Measurements from ENCODE around the gene STAT5B. TPM values are rescaled to one million over a fixed set of nuclear protein-coding genes. Genes with fewer than 3 reads are reported as not detected.
A peak's percentile ranks its signal among the peaks of the same experiment; 100 is the strongest.
"Not testable (repeated sequence)": the region's sequence is repeated elsewhere in the genome, so short reads cannot be mapped to it uniquely, and the experiment has no call there.

The STAT5B gene
- polyA plus RNA-seq, 1 experiment: 34.0 TPM

DNA sequence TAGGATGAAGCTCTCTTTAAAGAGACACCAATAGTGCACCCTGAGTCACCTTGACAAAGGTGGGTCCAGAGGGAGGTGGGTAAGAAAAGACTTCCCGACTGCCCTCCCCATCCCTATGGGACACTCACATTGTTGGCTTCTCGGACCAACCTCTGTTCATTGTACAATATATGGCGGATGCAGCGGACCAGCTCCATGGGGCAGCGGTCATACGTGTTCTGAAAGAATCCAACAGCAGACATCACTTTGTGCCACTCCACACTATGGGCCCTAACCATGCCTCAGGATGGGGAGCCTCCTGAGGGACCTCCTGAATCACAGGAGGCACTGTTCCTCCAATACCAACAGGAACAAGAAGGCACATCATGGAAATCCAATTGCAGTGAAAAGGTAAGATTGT lies 51.5 kb downstream of the STAT5B start:
- POLR2A ChIA-PET: interaction anchor here (0.6 kb wide), 1 partner anchor 97 kb away, joined by 4 read pairs; no protein-coding TSS in a partner anchor

DNA sequence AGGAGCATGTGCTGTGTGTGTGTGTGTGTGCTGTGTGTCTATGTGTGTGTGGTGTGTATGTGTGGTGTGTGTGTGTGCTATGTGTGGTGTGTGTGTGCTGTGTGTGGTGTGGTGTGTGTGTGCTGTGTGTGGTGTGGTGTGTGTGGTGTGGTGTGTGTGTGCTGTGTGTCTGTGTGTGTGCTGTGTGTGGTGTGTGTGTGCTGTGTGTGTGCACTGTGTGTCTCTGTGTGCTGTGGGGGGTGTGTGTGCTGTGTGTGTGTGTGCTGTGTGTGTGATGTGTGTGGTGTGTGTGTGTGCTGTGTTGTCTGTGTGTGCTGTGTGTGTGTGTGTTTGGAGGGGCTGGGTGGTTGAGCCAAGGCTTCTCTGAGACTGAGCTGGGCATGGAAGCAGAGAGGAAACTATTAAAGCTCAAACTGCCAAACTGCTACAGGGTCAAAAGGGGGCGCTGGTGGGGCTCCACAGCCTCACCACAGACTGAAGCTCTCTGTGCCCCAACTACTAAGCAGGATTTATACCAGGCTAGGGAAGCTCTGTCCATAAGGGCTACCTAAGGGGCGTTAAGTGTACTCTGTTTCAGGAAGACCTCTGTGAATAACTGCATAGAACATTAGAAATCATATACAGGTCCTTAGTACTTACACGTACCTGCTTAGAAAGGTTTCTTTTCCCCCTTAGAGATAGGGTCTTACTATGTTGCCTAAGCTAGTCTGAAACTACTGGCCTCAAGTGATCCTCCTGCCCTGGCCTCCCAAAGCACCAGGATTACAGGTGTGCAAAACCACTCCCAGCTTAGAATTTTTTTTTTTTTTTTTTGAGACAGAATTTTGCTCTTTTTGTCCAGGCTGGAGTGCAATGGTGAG lies 54.1 kb downstream of the STAT5B start:
- ChIA-PET CTCF (interaction anchor here (0.5 to 2.9 kb wide), 47 partner anchors 8 to 713 kb away, joined by 3 to 24 read pairs (median 4); partner anchors contain the start of gene CAVIN1), POLR2A (interaction anchor here (0.6 to 1.7 kb wide), 4 partner anchors 11 to 314 kb away, joined by 4 to 8 read pairs (median 4); partner anchors contain the start of genes NAGLU and STAT5B)
- TF ChIP-seq CTCF (IDR thresholded peaks at IDR 0.05; ENCODE audit: low read depth, low read length): peak; percentile 80
- H3K9me3 ChIP-seq (ENCODE audit: control insufficient read depth, insufficient read depth, low read length): no peaks in the 10 kb centered on the region
- no peak overlapping the region for H3K4me3 ChIP-seq (ENCODE audit: low read depth, low read length)
- DNase-seq (ENCODE audit: low read depth, low spot score): peak; percentile 13
- H3K27me3 ChIP-seq (ENCODE audit: control insufficient read depth, insufficient read depth, low read length): no peaks in the 10 kb centered on the region
- no peak overlapping the region for H3K27ac ChIP-seq (ENCODE audit: low read depth, low read length)

More for the DNA sequence above, 51.5 kb downstream of the STAT5B start:
- no peak for TF ChIP-seq CTCF (IDR thresholded peaks at IDR 0.05; ENCODE audit: low read depth, low read length)
- Histone ChIP-seq H3K4me3 (ENCODE audit: low read depth, low read length) (no peak overlapping the region), H3K9me3 (ENCODE audit: control insufficient read depth, insufficient read depth, low read length) (no peaks in the 10 kb centered on the region), H3K27ac (ENCODE audit: low read depth, low read length) (no peak overlapping the region), H3K27me3 (ENCODE audit: control insufficient read depth, insufficient read depth, low read length) (no peaks in the 10 kb centered on the region)
- DNase-seq (ENCODE audit: low read depth, low spot score): no peak
- CTCF ChIA-PET: interaction anchor here (0.6 to 2.9 kb wide), 2 partner anchors 28 to 514 kb away, joined by 3 to 14 read pairs; no protein-coding TSS in a partner anchor

DNA sequence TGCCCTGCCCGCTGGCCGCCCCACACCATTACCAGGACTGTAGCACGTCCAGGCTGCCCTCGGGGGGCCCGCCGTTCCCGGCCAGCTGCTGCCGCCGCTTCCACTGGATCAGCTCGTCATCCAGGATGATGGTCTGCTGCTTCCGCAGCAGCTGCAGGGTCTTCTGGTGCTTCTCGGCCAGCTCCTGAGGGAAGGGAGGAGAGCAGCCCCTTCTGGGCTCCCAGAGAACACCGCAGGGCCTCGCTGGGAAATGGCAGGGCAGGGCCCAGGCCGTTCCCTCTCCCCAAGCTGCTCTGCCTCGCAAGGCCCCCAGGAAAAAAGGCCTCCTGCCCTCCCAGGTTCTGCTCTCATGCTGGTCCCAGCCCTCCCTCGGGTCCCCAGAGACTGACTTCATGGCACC lies 56.9 kb downstream of the STAT5B start:
- POLR2A ChIA-PET; DNase-seq (ENCODE audit: low read depth, low spot score); H3K27ac ChIP-seq (ENCODE audit: low read depth, low read length); H3K4me3 ChIP-seq (ENCODE audit: low read depth, low read length); H3K9me3 ChIP-seq (ENCODE audit: control insufficient read depth, insufficient read depth, low read length); CTCF ChIA-PET; H3K27me3 ChIP-seq (ENCODE audit: control insufficient read depth, insufficient read depth, low read length): not testable (repeated sequence)

- no peaks in the 10 kb centered on the region for H3K27me3 ChIP-seq (ENCODE audit: control insufficient read depth, insufficient read depth, low read length)
- no peak overlapping the region for H3K27ac ChIP-seq (ENCODE audit: low read depth, low read length)
- H3K9me3 ChIP-seq (ENCODE audit: control insufficient read depth, insufficient read depth, low read length): no peaks in the 10 kb centered on the region
- DNase-seq (ENCODE audit: low read depth, low spot score): no peak
- no peak overlapping the region for H3K4me3 ChIP-seq (ENCODE audit: low read depth, low read length)
- CTCF ChIA-PET: interaction anchor here (1.5 kb wide), 1 partner anchor 8 kb away, joined by 18 read pairs; no protein-coding TSS in a partner anchor
- POLR2A ChIA-PET: no interaction called here
- TF ChIP-seq CTCF (IDR thresholded peaks at IDR 0.05; ENCODE audit: low read depth, low read length): no peak
These were observed 62.0 kb downstream of the STAT5B start for GRCh38 chr17:42214156-42214555.

DNA sequence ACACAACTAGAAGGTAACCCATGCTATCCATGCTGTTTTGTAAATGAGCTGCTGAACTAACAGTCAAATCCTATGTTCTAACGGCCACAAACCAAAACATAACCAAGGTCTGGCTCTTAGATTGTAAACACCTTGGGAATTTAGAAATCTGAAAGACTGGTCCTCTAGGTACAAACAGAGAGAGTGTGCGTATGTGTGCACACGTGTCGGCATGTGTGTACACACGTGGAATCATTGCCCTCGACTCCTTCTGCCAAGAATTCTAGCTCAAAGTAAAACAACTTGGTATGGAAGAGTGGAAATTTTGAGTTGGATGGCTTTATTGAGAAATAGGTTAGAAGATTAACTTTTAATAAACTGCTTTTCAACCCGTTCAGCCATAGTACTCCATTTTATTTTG lies 63.8 kb downstream of the STAT5B start:
- Histone ChIP-seq H3K4me3 (ENCODE audit: low read depth, low read length) (no peak overlapping the region), H3K27me3 (ENCODE audit: control insufficient read depth, insufficient read depth, low read length) (no peaks in the 10 kb centered on the region), H3K9me3 (ENCODE audit: control insufficient read depth, insufficient read depth, low read length) (no peaks in the 10 kb centered on the region), H3K27ac (ENCODE audit: low read depth, low read length) (no peak overlapping the region)
- DNase-seq (ENCODE audit: low read depth, low spot score): no peak
- CTCF ChIA-PET: interaction anchor here (1.6 kb wide), 1 partner anchor 10 kb away, joined by 9 read pairs; no protein-coding TSS in a partner anchor
- TF ChIP-seq CTCF (IDR thresholded peaks at IDR 0.05; ENCODE audit: low read depth, low read length): no peak
- POLR2A ChIA-PET: no interaction called here

DNA sequence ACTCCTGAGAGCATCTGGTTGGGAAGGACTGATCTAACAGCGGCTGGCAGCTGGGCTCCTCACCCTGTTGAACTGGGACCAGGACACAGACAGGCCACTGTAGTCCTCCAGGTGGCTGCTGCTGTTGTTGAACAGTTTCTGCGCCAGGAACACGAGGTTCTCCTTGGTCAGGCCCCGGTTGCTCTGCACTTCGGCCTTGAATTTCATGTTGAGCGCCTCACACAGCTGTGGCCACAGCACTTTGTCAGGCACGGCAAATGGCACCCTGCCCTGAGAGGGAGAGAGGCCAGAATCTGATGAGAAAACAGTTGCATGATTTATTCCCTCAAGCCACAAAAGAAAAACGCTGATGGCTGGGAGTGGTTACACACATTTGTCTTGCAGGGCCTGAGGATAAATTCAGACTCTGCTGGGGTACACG lies 64.3 kb downstream of the STAT5B start:
- CTCF ChIA-PET: interaction anchor here (1.6 kb wide), 1 partner anchor 10 kb away, joined by 9 read pairs; no protein-coding TSS in a partner anchor
- POLR2A ChIA-PET; DNase-seq (ENCODE audit: low read depth, low spot score); H3K27me3 ChIP-seq (ENCODE audit: control insufficient read depth, insufficient read depth, low read length); H3K4me3 ChIP-seq (ENCODE audit: low read depth, low read length); H3K9me3 ChIP-seq (ENCODE audit: control insufficient read depth, insufficient read depth, low read length); H3K27ac ChIP-seq (ENCODE audit: low read depth, low read length): not testable (repeated sequence)
